HL-60 (cell line): ENCODE results near the gene THRB. TPM values are rescaled to one million over a fixed set of nuclear protein-coding genes. Genes with fewer than 3 reads are reported as not detected.

Experiments used
- microRNA-seq: library from miRNA; unstranded; fragments of <30 nt; microRNA quantifications from one replicate; pipeline ENCODE4, GENCODE V29; 2018

The THRB gene

Small RNA genes within 50 kb of the gene (microRNA-seq; reads per million reads assigned to microRNA genes)
- not detected for gene MIR4792
